Skeletal muscle satellite cell (primary cell): ENCODE results near the gene SEC23A.

Experiments used
- H3K27me3 ChIP-seq: 2 replicates; pipeline ENCODE4 v1.7.0; 2013; ENCODE audit warnings: low read length; ENCODE audit not compliant: control insufficient read depth, insufficient read depth
- H3K36me3 ChIP-seq: 2 replicates; pipeline ENCODE4 v1.7.0; 2013; ENCODE audit warnings: mild to moderate bottlenecking, control low read depth, low read length; ENCODE audit not compliant: insufficient read depth
- H3K4me1 ChIP-seq: 2 replicates; pipeline ENCODE4 v1.7.0; 2013; ENCODE audit warnings: low read length; ENCODE audit not compliant: control insufficient read depth, insufficient read depth
- H3K4me2 ChIP-seq: 2 replicates; pipeline ENCODE4 v1.7.0; 2013; ENCODE audit warnings: mild to moderate bottlenecking, low read length
- H3K4me3 ChIP-seq: 2 replicates; pipeline ENCODE4 v1.7.0; 2013; ENCODE audit warnings: low read length
- H3K9ac ChIP-seq: 2 replicates; pipeline ENCODE4 v1.7.0; 2013; ENCODE audit warnings: mild to moderate bottlenecking, low read depth, low read length, moderate library complexity
- H3K9me3 ChIP-seq: replicated peaks from 2 replicates; pipeline ENCODE4 v1.7.0; 2013; ENCODE audit warnings: mild to moderate bottlenecking, control low read depth, low read length

Gene SEC23A

DNA sequence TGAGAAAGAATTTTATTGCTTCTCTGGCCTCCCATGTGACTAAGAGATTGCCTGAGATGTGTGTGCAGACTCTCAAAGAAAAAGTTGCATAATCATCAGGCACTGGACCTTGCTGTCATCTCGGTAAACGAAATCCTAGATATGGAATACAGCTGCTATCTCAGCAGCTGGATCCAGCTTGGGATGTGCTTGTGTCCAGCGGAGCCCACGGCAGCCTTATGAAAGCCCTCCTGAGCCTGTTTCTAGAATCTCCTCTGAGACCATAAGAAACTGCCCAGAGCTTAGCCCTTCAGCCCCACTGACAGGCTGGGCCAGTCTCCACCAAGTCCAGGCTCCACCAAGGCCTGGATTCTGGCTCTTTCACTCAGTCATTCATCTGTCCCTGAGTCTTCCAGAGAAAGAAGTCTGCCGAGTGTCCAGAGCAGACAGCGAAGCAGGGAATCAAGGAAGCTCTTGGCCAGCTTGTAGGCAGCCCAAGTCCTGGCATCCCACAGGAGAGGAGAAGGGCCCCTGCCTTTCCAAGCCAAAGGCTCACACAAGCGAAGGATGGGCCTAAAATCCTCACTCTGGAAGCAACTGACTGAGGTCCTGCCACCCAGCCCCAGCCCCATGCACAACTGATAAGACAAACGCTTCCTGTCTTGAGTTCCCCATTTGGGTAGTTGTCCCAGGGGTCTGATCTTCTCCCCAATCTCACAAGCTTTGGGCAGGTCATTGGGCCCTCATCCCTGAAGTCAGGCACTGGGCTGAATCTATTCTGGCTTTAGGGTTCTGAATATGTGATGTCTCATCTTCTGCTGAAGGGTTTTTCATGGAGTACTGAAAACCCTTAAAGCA, 97.8 kb downstream of the SEC23A start:
- Histone ChIP-seq H3K4me3 (no peak overlapping the region), H3K36me3 (no peaks in the 10 kb centered on the region), H3K27me3 (no peaks in the 10 kb centered on the region), H3K4me2 (no peak overlapping the region), H3K4me1 (no peaks in the 10 kb centered on the region), H3K9ac (no peak overlapping the region), H3K9me3 (no peaks in the 10 kb centered on the region)

DNA sequence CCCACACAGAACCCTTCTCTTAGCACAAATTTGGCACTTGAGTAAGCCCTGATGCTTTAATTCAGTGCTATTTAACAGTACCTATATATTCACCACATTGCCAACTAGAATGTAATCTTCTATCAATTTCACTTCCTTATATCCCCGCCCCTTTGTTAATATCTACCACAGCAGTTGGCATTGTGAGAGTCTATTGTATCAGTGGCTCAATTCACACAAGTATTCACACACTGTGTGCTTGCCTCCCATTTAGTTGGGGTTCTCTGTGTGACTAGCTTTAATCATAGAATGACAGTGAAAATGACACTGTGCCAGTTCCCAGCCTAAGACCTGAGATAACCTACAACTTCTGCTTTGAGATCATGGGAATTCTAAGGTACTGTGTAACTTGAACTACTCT, 103.1 kb downstream of the SEC23A start:
- no peak overlapping the region for H3K4me2 ChIP-seq
- peaks cover 4% of the 10 kb centered on the region for H3K36me3 ChIP-seq
- H3K9me3 ChIP-seq = no peaks in the 10 kb centered on the region
- H3K9ac ChIP-seq = no peak overlapping the region
- no peaks in the 10 kb centered on the region for H3K27me3 ChIP-seq
- H3K4me3 ChIP-seq = no peak overlapping the region
- no peaks in the 10 kb centered on the region for H3K4me1 ChIP-seq

DNA sequence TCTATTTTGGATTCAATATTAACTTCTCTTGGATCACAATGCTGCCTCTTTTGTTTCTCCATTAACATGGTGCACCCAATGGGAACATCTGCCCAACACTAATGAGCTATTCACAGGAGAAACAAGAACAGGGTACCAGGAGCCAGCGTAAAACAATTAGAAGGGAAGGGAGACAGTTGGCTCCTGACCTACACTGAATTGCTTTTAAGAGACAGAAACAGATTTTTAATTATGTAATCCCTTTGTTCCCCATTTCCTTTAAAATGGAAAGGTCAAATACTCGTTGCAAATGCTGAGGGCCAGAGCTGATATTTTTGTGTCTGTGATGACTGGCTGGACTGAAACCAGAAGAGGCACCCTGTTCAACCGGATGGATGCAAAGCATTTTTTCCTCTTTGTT, 108.3 kb downstream of the SEC23A start:
- no peaks in the 10 kb centered on the region for H3K4me1 ChIP-seq
- no peak overlapping the region for H3K4me3 ChIP-seq
- H3K27me3 ChIP-seq = no peaks in the 10 kb centered on the region
- no peak overlapping the region for H3K9ac ChIP-seq
- peaks cover 4% of the 10 kb centered on the region for H3K36me3 ChIP-seq
- H3K4me2 ChIP-seq = no peak overlapping the region
- no peaks in the 10 kb centered on the region for H3K9me3 ChIP-seq

DNA sequence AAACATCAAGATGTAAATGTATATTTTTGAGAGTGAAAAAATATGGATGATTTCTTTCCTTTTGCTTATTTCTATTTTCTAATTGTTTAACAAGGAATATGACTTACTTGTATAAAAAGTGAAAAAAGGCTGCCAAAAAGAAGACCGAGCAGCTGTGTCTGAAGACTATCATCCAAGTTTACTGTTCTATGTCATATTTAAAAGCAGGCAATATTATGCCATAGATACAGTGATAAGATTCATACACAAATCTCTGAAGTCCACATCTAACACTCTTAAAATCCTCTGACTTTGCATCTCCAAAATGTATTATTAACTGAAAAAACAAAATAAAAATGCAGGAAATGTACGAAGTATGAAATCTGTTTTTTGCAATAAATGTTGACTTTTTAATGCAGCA, 109.1 kb downstream of the SEC23A start:
- Histone ChIP-seq H3K4me2 (no peak overlapping the region), H3K4me3 (no peak overlapping the region), H3K9ac (no peak overlapping the region), H3K36me3 (peaks cover 4% of the 10 kb centered on the region), H3K4me1 (no peaks in the 10 kb centered on the region), H3K9me3 (no peaks in the 10 kb centered on the region), H3K27me3 (no peaks in the 10 kb centered on the region)

DNA sequence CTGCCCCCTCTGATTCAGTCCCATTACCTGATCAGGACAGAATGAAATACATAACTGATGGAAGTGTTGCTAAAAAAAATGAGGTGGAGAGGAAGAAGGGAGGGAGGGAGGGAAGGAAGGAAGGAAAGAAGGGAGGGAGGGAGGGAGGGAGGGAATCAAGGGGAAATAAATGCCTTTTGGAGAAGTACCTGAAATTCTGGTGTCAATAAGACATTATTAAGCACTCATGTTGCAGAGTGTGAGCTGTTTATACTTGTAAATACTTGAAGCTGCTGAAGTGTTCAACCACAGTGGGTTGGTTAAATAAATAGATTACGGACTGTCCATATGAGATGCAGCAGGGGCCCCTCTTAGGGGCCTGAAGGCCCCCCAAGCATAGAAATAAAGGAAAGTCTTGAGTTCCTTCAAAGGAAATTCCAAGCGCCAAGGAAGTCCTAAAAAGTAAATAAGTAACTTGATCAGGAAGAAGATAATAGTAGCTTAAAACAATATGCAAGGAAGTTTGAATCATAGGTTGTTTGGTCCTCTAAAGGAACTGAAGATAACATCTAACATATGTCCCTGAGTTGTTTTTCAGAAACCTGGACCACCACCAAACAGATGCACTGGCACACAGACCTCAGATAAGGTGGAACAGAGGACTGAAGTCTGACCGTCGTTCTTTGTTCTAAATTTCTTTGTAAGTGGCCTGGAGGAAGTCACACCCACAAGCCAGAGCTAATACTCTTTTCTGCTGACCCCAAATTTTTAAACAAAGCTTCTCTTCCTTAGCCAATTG, 110.8 kb downstream of the SEC23A start:
- no peak overlapping the region for H3K4me3 ChIP-seq
- H3K9me3 ChIP-seq = no peaks in the 10 kb centered on the region
- H3K4me2 ChIP-seq = no peak overlapping the region
- H3K27me3 ChIP-seq = no peaks in the 10 kb centered on the region
- H3K4me1 ChIP-seq = no peaks in the 10 kb centered on the region
- H3K9ac ChIP-seq = no peak overlapping the region
- H3K36me3 ChIP-seq = peaks cover 4% of the 10 kb centered on the region

DNA sequence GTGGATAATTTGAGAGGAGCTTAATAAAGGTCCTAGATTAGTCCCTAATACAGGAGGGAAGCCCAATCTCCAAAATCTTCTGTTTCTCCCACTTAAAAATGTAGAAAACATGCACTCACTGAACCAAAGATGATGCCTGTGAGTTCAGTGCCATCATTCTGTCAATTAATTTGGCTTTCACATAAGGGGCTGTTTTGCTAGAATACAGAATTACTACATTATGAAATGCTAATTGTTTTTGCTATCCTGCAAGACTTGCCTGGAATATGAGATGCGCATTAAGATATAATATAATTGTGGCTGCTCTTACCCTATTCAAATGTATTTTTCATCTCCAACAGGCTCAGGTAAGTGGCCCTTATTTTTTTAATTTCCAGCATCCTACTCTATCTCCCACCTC, 111.7 kb downstream of the SEC23A start:
- H3K36me3 ChIP-seq = peaks cover 2% of the 10 kb centered on the region
- H3K4me3 ChIP-seq = no peak overlapping the region
- no peaks in the 10 kb centered on the region for H3K4me1 ChIP-seq
- no peaks in the 10 kb centered on the region for H3K27me3 ChIP-seq
- H3K9me3 ChIP-seq = no peaks in the 10 kb centered on the region
- no peak overlapping the region for H3K9ac ChIP-seq
- H3K4me2 ChIP-seq = no peak overlapping the region

DNA sequence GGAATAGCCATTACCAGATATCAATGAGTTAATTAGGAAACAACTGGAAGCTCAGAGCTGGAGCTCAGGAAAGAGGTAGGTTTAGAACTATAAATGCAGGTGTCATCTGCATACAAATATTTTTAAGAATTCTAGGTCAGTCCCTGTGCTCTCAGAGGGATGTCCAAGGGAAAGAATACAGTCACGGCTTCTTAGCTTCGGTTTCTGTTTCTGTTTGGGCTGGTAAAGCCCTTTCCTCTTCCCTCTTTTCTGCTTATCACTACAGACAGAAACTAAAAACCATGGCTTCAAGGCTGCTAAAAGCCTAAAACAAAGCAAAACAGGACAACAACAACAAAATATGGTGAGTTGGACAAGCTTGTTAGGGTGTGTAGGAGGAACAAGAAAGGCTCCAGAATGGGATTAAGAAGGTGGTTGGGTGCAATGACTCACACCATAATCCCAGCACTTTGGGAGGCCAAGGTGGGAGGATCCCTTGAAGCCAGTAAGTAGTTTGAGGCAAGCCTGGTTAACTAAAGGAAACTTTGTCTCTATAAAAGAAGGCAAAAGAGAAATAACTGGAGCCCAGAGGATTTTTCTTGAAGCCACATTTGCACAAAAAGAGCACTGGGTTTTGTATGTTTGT, 113.0 kb downstream of the SEC23A start:
- Histone ChIP-seq H3K9ac (no peak overlapping the region), H3K4me1 (no peaks in the 10 kb centered on the region), H3K9me3 (no peaks in the 10 kb centered on the region), H3K36me3 (no peaks in the 10 kb centered on the region), H3K4me3 (no peak overlapping the region), H3K4me2 (no peak overlapping the region), H3K27me3 (no peaks in the 10 kb centered on the region)

DNA sequence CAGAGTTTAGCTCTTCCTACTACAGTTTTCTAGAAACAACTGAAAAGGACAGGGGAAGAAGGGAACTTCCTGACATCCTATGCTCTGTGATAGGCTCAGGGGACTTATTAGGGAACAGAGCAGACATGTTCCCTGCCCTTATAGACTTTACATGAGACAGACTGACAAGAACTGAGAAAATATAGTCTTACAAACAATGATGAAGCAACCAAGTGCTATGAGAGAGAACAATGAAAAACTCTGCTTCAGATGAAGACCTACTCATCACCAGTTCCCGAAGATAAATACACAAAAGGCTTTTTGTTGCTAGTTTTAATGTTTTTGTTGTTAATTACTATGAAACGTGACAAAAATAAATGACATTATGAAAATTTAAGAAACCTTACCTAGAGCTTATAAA, 115.3 kb downstream of the SEC23A start:
- Histone ChIP-seq H3K9me3 (no peaks in the 10 kb centered on the region), H3K9ac (no peak overlapping the region), H3K27me3 (no peaks in the 10 kb centered on the region), H3K4me3 (no peak overlapping the region), H3K4me1 (no peaks in the 10 kb centered on the region), H3K36me3 (no peaks in the 10 kb centered on the region), H3K4me2 (no peak overlapping the region)

DNA sequence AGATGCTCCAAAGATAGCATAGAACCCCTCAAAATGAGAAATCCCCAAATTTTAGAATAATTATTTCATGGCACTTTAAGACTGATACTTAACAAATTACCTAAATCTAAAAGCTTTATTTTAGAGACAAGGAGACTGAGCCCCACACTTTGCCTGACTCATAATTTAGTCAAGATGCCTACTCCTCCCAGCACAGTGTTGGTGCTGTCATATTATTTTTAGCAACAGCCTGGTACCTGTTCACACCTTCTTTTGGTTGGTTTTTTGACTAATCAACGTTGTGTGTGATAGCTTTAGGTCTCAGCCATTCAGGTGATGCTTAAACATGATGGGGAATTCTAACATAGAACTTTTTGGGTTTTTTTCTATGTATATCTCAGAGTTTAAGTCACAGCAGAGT, 120.2 kb downstream of the SEC23A start:
- H3K9ac ChIP-seq = no peak overlapping the region
- no peak overlapping the region for H3K4me2 ChIP-seq
- no peak overlapping the region for H3K4me3 ChIP-seq
- no peaks in the 10 kb centered on the region for H3K36me3 ChIP-seq
- H3K9me3 ChIP-seq = no peaks in the 10 kb centered on the region
- no peaks in the 10 kb centered on the region for H3K4me1 ChIP-seq
- H3K27me3 ChIP-seq = no peaks in the 10 kb centered on the region

DNA sequence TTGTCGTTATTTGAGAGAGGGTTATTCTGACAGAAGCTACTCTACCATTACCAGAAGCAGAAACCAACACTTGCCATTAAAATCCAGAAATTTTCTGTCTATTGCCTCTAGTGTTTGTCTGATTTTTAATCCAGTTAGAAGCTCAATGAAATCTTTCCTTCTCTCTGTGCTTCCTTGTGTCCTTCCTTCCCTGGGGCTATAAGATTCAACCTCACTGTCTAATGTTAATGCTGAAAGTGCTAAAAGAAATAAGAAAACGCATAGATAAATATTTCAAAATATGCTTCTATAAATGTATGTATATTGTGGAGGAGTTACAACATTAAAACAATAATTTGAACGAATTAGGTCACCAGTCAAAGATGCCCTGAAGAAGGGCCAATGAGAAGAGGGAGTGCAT, 120.8 kb downstream of the SEC23A start:
- H3K9ac ChIP-seq = no peak overlapping the region
- H3K27me3 ChIP-seq = no peaks in the 10 kb centered on the region
- H3K4me3 ChIP-seq = no peak overlapping the region
- no peak overlapping the region for H3K4me2 ChIP-seq
- H3K36me3 ChIP-seq = no peaks in the 10 kb centered on the region
- no peaks in the 10 kb centered on the region for H3K9me3 ChIP-seq
- H3K4me1 ChIP-seq = no peaks in the 10 kb centered on the region
